Lower leg skin (tissue), 3 donors: Measurements from ENCODE around the gene DNTTIP2.

Source experiments
- CTCF ChIP-seq, 3 donors: fragments of 450-650 bp; IDR thresholded peaks; one replicate each; pipeline ENCODE4 v1.5.1; 2016; ENCODE audit warnings: antibody characterized with exemption in 3 of 3, mild to moderate bottlenecking in 3 of 3, moderate library complexity in 2 of 3
- POLR2A ChIP-seq, 2 donors: fragments of 450-650 bp; IDR thresholded peaks; one replicate each; pipeline ENCODE4 v1.6.1; 2016 to 2017; ENCODE audit warnings: antibody characterized with exemption in 2 of 2, mild to moderate bottlenecking in 1 of 2, moderate library complexity in 1 of 2

GRCh38 chr1:93917302-93917701 lies 38.3 kb upstream of the DNTTIP2 start:
- TF ChIP-seq CTCF (IDR thresholded peaks at IDR 0.05), result no peak
- TF ChIP-seq POLR2A (IDR thresholded peaks at IDR 0.05), result no peak
